ENCODE results near the gene ZIM2. TPM values are rescaled to one million over a fixed set of nuclear protein-coding genes. Genes with fewer than 3 reads are reported as not detected.
"Not testable (repeated sequence)": the region's sequence is repeated elsewhere in the genome, so short reads cannot be mapped to it uniquely, and the experiment has no call there.

ZIM2 gene
- total RNA-seq, 4 donors from 2014 or later: 0.38 TPM; not detected in 3

GRCh38 chr19:56868446-56868845 lies 27.9 kb upstream of the ZIM2 start:
- H3K27me3 ChIP-seq: no peaks in the 10 kb centered on the region
- intact Hi-C loops (cut with DNase I): no loop called here

DNA sequence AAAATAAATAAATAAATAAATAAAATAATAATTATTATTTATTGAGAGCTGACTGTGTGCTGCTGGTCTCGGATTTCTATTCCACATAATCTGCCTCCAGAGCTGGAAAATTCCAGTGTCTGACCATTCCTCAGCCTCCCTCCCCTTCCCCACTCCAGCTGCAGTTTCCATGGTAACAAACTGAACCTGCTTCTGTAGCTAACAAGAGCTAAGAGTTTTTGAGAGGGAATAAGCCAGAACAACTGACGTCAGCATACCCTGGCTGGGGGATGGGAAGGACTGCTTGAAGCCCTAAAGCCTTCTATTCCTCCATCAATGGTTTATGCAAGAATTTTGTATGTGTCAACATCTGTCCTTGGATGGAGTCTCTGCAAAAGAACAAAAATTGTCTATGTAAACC lies 26.0 kb upstream of the ZIM2 start:
- H3K27ac ChIP-seq: no peak overlapping the region
- H3K4me1 ChIP-seq: no peaks in the 10 kb centered on the region
- no peak for DNase-seq
- no peak for TF ChIP-seq CTCF (IDR thresholded peaks at IDR 0.05)
- no peak for TF ChIP-seq POLR2A (IDR thresholded peaks at IDR 0.05)
- no peaks in the 10 kb centered on the region for H3K27me3 ChIP-seq
- H3K36me3 ChIP-seq: no peaks in the 10 kb centered on the region
- peaks cover 0 to 16% (median 0%) of the 10 kb centered on the region in 3 donors for H3K9me3 ChIP-seq
- 15 to 20% methylated on average over 2 of the region's 2 CpGs for WGBS, 2 donors
- intact Hi-C loops (cut with DNase I): no loop called here
- H3K4me3 ChIP-seq: no peak overlapping the region

More at GRCh38 chr19:56868446-56868845, 27.9 kb upstream of the ZIM2 start:
- DNase-seq: no peak
- H3K27ac ChIP-seq: no peak overlapping the region
- no peaks in the 10 kb centered on the region for H3K4me1 ChIP-seq
- 89 to 90% methylated on average over 1 of the region's 1 CpG for WGBS, 2 donors
- no peak for TF ChIP-seq CTCF (IDR thresholded peaks at IDR 0.05)
- no peak for TF ChIP-seq POLR2A (IDR thresholded peaks at IDR 0.05)
- no peaks in the 10 kb centered on the region for H3K36me3 ChIP-seq
- H3K9me3 ChIP-seq: peaks cover 0 to 12% (median 0%) of the 10 kb centered on the region in 3 donors
- no peak overlapping the region for H3K4me3 ChIP-seq

DNA sequence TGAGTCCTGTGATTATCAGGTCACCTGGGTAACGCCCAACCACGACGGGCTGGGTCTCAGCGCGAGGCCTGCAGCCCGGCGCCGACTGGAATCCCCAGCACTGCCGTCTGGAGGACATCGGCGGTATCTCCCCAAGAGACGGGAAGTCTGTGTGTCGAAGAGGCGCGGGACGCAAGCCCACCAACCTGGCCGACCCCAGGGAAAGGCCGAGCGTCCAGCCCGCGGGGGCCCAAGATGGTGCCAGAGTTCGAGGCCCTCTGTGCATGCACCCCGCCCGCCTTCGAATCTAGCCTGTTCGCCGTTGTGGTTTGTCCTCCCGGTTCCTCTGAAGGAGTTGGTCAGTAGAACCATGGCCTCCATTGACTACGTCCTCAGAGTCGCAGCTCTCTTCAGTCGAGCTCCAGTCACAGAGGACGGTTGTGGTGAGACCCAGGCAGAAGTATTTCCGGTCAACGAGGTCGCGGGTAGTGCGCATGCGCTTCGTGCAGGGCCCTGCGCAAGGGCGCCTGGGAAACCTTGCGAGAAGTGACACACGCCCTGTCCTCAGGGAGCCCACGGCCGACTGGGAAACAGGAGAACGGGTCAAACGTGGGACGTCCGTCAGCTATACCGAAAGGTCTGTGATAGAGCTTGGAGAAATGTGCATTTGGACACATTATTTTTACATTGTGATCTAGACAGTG lies 24.1 kb upstream of the ZIM2 start:
- Histone ChIP-seq H3K36me3 (no peaks in the 10 kb centered on the region), H3K4me3 (no peak overlapping the region), H3K27me3 (no peaks in the 10 kb centered on the region), H3K9me3 (peaks cover 0 to 16% (median 0%) of the 10 kb centered on the region in 3 donors), H3K27ac (no peak overlapping the region), H3K4me1 (no peaks in the 10 kb centered on the region)
- no peak for DNase-seq
- intact Hi-C loops (cut with DNase I): no loop called here
- TF ChIP-seq CTCF (IDR thresholded peaks at IDR 0.05) (no peak), POLR2A (IDR thresholded peaks at IDR 0.05) (no peak)
- 67 to 79% methylated on average over 15 to 26 of the region's 50 CpGs for WGBS, 2 donors

DNA sequence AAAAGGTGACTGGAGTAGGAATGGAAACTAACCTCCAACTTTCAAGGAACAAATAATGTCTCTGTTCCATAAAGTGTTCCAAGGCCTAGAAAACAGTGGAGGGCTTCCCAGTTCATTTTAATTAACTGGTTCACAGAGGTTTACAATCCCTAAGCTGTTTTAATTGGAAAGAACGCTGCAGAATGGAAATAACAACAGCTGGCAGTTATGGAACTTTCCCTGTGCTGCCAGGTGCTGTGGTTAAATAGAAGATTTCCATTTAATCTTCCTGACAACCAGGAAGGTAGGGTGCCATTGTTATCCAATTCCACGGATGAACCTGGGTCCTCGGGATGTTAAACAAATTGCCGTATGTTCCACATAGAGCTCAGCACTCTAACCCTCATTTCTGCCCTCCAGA lies 22.2 kb upstream of the ZIM2 start:
- intact Hi-C loops (cut with DNase I): no loop called here
- no peak for TF ChIP-seq CTCF (IDR thresholded peaks at IDR 0.05)
- TF ChIP-seq POLR2A (IDR thresholded peaks at IDR 0.05): no peak
- DNase-seq: no peak
- H3K9me3 ChIP-seq: peaks cover 0 to 16% (median 0%) of the 10 kb centered on the region in 3 donors
- WGBS, 2 donors: 78 to 81% methylated on average over 4 of the region's 4 CpGs
- no peaks in the 10 kb centered on the region for H3K27me3 ChIP-seq
- no peaks in the 10 kb centered on the region for H3K4me1 ChIP-seq
- no peaks in the 10 kb centered on the region for H3K36me3 ChIP-seq
- H3K27ac ChIP-seq: no peak overlapping the region
- no peak overlapping the region for H3K4me3 ChIP-seq

- H3K27ac ChIP-seq; DNase-seq; H3K4me3 ChIP-seq; H3K27me3 ChIP-seq; intact Hi-C loops (cut with DNase I); H3K4me1 ChIP-seq; H3K36me3 ChIP-seq: not testable (repeated sequence)
- H3K9me3 ChIP-seq: peaks cover 0 to 16% (median 0%) of the 10 kb centered on the region in 3 donors
- WGBS, 2 donors: 79 to 83% methylated on average over 9 of the region's 10 CpGs
Observed at GRCh38 chr19:56860409-56860808, 19.9 kb upstream of the ZIM2 start.

All from esophagus squamous epithelium (tissue), 5 donors.